Stimulated activated CD4-positive, alpha-beta T cell treated with anti-CD3 and anti-CD28 coated beads, Interleukin-1b, Interleukin-23, amount 100 ng/mL, for 24 hours (primary cell): ENCODE data around the gene JCHAIN.
"Not testable (repeated sequence)": the region's sequence is repeated elsewhere in the genome, so short reads cannot be mapped to it uniquely, and the experiment has no call there.

Experiments used
- DNase-seq, 4 experiments: peaks; one replicate each; pipeline ENCODE4 v3.0.0-alpha.2; 2020; ENCODE audit warnings: low read depth in 4 of 4, low spot score in 1 of 4

The JCHAIN gene

GRCh38 chr4:70666369-70666768, at the start of gene JCHAIN:
Gene JCHAIN, minus strand, starts transcription at chr4:70666508. Its CDS starts 18 bp downstream, at chr4:70666490.
- DNase-seq: no peak

DNA sequence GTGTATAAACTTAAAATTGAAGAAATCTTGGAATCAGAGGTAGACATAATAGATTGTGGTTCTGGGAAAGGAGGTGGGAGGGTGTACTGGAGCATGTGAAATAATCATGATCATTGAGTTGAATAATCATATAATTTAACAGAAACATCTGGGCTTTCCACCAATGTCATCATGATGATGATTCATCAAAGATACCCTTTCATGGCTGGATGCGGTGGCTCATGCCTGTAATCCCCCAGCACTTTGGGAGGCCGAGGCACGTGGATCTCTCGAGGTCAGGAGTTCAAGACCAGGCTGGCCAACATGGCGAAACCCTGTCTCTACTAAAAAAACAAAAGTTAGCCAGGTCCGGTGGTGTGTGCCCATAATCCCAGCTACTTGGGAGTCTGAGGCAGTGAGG, 48.8 kb upstream of the JCHAIN start:
- DNase-seq: no peak

DNA sequence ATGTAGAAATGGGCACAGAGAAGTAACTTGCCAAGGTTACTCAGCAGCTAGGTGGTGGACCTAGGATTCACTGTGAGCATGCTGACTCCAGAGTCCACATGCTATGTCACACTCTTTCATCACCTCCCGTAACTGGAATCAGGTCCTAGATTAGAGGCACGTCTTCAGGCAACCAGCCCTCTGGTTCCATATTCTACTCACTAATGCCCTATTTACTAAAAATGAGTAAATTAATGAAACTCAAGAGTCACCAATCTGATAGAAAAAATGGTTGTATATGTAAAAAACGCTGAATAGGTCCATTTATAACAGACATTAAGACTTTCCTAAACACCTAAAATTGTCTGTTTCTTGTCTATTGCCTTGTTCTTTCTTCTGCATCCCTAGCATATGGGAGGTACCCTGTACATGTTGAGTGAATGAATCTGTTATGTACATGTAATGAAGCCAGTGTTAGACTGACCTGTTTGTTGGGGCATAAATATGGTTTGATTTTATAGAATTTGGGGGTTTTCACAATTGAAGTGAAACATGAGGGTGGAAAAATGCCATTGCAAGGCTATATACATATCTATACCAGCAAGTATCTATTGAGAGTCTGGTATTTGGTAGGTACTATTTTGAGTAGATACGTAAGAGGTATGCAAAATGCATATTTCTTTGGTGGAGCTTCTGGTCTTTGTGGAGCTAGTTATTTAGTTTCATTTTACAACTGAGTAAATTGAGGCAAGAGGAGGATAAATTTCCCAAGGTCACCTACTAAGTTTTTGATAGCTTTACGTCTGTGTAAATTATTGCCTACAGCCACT, 48.0 kb upstream of the JCHAIN start:
- no peak for DNase-seq

- DNase-seq: no peak
Measured at GRCh38 chr4:70713453-70714078, 47.3 kb upstream of the JCHAIN start.

DNA sequence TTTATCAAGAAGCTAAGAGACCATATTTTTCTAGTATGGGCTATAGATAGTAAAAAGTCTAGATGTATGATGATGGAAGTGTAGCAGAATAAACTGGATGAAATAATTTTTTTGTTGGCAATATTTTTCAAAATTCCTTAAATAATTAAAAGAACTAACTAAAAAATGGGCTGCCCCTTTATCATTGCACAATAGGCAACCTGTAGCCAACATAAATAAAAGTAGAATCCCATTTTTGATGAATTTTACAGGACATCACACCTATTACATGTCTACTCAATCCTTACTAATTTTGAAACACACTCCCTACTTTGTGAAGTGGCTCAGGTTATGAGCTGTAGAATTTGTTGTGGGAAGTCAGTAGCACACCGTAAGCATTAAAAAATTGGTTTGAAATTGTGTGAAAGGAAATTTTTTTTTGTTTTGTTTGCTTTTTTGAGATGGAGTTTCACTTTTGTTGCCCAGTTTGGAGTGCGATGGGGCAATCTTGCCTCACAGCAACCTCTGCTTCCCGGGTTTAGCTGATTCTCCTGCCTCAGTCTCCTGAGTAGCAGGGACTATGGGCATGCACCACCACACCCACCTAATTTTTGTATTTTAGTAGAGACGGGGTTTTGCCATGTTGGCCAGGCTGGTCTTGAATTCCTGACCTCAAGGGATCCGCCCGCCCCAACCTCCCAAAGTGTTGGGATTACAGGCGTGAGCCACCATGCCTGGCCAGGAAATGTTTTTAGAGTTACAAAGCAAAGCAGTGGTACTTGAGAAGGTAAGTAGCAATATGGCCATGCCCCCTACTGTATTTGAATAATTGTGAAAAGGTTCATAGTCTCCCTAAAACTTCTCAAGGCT, 46.5 kb upstream of the JCHAIN start:
- no peak for DNase-seq

- DNase-seq: no peak
Measured at GRCh38 chr4:70712150-70712549, 45.8 kb upstream of the JCHAIN start.

GRCh38 chr4:70711599-70711998, 45.3 kb upstream of the JCHAIN start:
- DNase-seq: no peak

DNA sequence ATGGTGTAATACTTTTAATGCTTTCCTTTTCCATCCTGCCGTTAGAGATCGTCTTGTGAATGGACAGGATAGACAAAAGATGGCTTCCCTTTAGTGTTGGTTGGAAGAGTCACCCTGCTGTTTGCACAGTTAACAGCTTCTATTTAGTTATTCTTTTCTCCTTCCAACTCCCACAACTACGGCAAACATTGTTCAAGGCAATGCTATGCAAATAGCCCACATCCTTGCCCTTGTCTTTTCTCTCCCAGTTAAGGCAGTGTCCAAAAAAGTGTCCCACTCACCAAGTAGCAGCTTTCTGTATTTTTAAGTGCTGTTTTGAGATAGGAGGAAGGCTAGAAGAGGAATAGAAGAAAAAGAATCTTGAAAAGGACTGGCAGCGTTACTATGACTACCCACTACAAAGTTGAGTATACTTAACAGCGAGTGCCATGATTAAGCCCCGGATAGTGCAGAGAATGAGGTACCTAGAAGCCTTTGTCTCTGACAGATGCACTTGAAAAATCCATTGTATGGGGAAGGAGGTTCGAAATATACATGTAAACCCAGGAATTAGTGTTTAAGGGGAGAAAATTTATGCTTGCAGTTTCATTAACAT, 43.4 kb upstream of the JCHAIN start:
- no peak for DNase-seq

DNA sequence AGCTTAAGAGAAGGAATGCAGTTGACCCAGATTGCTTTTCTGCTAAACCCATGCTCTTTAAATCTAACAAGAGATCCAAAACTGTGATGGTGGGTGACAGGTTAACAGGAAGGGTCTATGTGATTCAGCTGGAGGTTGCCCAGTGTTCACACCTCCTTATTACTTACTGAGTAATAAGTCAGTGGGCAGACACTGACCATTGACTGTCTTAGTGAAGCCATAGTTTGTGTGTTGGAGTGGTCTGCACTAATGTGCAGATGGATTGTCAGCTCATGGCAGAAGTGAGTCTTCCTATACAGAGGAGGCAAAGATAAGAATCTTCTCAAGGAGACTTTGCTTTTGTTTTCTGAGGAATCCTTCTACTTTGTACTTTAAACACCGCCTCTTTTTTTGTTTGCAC, 40.2 kb upstream of the JCHAIN start:
- no peak for DNase-seq

GRCh38 chr4:70706044-70706461, 39.7 kb upstream of the JCHAIN start:
- DNase-seq: no peak

DNA sequence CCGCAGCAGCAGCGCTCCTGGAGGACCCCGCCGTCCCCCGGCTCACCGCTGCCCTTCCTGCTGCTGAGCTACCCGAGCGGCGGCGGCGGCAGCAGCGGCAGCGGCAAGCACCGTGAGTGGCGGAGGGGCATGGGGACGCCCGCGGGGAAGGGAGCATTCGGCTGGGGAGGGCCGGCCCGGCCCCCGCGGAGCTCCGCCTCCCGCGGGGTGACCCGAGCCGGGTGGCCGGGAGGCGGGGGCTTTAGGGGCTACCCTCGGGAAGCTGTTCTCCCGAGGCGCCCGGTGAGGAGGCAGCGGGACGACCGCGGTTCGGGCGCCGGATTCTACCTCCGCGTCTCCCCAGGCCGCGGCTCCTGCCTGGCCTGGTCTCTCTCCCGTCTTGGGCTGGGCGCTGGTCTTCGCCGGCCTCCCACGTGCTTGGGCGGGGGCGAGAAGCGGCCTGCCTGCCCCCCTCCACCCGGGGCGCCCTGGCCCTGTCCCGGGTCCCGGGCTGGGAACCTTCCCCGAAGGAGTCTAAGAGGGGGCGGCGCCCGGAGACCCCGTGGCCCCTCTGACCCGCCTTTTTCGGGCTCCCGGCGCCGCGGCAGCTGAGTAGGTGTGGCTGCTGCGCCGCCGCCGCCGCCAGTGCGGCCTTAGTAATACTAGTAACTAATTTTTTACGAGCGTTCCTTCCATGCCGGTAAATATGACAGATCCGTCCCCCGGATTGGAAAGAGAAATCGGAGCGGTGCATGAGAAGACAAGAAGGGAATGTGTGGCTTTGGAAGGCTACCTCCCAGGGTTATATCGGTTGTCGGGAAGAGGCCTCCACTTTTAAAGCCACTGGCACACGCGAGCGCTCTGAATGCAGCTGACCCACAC, 39.1 kb upstream of the JCHAIN start:
- peak; percentile 45 to 64 (median 54) for DNase-seq

DNA sequence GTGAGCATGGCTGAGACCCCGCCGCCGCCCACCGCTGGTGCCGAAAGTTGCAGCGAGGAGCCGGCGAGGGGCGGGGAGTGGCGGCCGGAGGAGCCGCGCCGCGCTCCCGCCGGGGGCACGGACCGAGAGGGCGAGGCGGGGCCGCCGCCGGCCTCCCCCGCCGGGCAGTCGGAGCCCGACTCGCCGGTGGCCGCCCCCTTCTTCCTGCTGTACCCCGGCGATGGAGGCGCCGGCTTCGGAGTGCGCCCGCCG, 38.5 kb upstream of the JCHAIN start:
- DNase-seq: no peak

- DNase-seq: peak in 2 of 4 experiments; percentile 27 to 48
Measured at GRCh38 chr4:70704215-70704930, 38.1 kb upstream of the JCHAIN start.

- no peak for DNase-seq
Measured at GRCh38 chr4:70703619-70704214, 37.4 kb upstream of the JCHAIN start.

DNA sequence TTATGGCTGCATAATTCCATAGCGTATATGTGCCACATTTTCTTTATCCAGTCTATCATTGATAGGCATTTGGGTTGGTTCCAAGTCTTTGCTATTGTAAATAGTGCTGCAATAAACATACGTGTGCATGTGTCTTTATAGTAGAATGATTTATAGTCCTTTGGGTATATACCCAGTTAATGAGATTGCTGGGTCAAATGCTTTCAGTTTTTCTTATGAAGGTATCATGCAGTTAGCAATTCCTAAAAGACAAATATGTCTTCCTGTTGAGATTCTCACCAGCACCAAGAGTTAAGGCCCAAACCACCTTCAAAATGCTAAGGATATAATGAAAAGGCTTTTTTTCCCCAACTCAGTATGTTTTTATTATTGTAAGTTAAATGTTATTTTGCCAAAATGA, 36.3 kb upstream of the JCHAIN start:
- DNase-seq: not testable (repeated sequence)

GRCh38 chr4:70701271-70701670, 35.0 kb upstream of the JCHAIN start:
- no peak for DNase-seq

DNA sequence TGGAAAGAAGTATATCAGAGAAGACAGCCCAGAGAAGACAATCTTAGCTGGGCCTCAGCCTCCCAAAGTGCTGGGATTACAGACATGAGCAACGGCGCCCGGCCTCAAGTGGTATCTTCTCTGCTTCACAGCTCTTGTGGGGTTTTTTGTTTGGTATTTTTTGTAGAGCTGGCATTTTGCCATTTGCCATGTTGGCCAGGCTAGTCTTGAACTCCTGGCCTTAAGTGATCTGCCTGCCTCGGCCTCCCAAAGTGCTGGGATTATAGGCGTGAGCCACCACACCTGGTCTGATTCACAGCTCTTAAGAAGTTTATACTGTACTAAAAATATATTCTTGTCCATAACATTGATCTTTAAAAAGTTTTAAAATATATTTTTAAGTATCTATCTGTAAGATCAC, 34.4 kb upstream of the JCHAIN start:
- no peak for DNase-seq

DNA sequence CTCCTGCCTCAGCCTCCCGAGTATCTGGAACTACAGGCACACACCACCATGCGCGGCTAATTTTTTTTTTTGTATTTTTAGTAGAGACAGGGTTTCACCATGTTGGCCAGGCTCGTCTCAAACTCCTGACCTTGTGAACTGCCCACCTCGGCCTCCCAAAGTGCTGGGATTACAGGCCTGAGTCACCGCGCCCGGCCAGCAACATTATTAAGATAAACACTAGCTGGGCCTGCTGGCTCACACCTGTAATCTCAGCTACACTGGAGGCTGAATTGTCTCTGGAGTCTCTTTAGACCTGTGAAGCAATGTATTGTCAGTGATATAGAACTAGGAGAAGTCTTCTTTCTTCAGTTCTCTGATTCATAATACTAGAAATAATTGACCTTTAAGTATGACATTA, 32.1 kb upstream of the JCHAIN start:
- not testable (repeated sequence) for DNase-seq

DNA sequence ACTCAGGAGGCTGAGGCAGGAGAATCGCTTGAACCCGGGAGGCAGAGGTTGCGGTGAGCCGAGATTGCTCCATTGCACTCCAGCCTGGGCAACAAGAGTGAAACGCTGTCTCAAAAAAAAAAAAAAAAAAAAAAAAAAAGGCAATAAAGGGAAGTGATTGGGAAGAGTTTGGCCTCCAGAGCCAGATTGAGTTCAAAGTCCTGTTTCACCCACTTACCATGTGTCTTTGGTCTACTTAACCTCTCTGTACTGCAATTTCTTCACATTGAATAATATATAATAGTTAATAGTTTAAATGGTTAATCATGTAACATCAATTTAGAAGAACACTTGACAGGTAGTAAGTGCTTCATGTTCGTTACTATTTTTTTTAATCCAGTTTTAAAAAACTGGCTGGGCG, 28.3 kb upstream of the JCHAIN start:
- not testable (repeated sequence) for DNase-seq

- no peak for DNase-seq
Measured at GRCh38 chr4:70691661-70692060, 25.4 kb upstream of the JCHAIN start.
